HG02852 (cell line): ENCODE data around the gene RAB24.
A peak's percentile ranks its signal among the peaks of the same experiment; 100 is the strongest.
"Not testable (repeated sequence)": the region's sequence is repeated elsewhere in the genome, so short reads cannot be mapped to it uniquely, and the experiment has no call there.

Experiments used
- ATAC-seq: cut with Tn5 transposase; IDR thresholded peaks from one replicate; pipeline ENCODE4 v1.9.1; 2021; ENCODE audit warnings: mild to moderate bottlenecking, moderate library complexity; ENCODE audit not compliant: unreplicated experiment

RAB24 gene

DNA sequence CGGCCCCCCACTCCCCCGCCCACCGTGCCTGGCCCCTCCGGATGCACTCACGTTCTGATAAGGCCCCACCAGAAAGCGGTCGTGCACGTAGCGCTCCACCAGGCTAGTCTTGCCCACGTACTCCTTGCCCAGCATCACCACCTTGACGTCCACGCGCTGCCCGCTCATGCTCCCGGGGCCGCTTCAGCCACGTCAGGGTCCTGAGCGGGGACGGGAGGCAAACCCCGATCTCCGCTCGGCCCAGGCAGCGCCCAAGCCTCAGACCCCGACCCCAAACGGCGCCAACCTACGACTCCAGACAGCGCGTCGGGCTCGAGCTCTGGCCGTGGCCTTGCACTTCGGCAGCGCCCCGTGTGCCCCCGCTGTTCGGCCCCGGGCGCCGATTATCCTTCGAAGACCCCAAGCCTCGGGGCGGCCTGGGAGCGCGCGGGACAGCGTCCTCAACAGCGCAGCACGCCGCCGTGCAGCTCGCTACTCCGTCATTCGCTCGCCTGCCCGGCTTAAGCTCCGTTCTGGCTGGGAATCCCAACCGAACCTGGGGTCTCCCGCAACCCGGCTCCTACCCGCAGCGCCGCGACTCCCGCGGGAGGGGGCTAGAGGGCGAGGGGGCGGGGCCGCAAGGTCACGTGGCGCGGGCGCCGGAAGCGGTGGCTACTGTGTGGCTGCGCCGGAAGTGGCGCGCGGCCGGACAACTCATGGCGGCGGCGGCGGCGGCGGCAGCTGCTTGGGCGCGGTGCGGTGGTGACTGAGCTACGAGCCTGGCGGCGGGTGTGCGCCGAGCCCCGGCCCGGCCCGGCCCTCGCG lies at the start of gene RAB24, which contains the start of gene PRELID1:
Gene RAB24, minus strand, starts transcription at position 599 of the 804 bp plus-strand sequence. Its CDS starts 431 bp downstream, at position 168.
Gene PRELID1, plus strand, starts transcription at position 679 of the 804 bp plus-strand sequence. CDS start 187 bp downstream, outside the sequence.
- peak; percentile 64 for ATAC-seq

DNA sequence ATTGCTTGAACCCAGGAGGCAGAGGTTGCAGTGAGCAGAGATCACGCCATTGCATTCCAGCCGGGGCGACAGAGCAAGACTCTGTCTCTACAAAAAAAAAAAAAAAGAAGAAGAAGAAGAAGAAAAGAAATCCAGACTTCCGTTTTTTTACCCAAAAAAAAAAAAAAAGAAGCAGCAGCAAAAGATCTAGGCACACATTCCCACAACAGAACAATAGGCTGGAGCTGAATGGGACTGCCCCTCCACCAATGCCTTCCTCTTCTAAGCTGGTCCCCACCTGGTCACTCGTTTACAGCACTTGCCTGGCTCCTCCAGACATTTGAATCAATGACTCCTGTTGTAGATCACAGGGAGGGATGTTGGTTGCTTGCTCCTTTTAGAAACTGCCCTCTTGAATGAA lies 49.6 kb upstream of the RAB24 start:
- ATAC-seq = no peak

DNA sequence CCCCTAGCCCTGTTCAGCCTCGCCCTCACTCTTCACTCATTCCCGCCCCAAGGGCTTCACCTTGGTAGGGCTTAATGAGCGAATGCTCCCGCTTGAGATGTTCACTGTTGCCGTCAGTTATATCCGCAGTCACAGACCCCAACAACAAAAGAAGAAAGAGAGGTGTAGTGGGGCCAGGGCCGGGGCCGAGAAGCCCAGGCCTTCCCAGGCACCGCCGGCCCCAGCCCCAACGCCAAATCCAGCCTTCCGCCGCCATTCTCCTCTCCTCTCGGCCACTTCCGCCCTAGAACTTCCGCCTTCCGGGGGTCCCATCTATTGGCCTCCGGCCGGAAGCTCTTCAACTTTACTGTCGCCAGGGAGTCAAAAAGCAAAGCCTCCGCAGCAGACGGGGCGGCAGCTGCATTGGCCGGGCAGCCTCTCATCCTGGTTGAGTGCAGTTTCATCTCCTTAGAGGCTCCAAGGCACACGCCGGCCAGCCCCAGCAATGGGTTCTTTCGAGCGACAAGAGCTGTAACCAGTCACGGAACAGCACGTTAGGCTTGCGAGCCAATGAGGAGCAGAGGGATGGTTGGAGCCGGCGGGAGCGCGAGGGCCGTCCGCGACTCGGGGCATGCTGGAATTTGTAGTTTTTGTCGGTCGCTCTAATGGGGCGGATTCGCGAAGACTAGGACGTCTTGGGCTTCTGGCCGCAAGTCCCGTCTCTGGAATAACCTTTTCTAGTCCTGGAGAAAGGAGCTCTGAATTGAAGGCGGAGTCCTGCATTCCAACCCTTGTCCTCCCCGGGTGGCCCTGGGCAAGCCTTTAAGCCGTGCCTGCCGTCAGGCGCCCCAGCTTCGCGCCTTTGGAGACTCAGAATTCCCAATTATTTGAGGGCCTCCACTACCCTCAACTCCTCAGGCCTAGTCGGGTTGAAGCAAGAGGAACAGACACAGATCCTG lies 48.1 kb upstream of the RAB24 start, which contains the start of gene LMAN2:
Gene LMAN2, minus strand, starts transcription at position 277 of the 938 bp plus-strand sequence. Its CDS starts 21 bp downstream, at position 256.
- ATAC-seq = peak; percentile 91

DNA sequence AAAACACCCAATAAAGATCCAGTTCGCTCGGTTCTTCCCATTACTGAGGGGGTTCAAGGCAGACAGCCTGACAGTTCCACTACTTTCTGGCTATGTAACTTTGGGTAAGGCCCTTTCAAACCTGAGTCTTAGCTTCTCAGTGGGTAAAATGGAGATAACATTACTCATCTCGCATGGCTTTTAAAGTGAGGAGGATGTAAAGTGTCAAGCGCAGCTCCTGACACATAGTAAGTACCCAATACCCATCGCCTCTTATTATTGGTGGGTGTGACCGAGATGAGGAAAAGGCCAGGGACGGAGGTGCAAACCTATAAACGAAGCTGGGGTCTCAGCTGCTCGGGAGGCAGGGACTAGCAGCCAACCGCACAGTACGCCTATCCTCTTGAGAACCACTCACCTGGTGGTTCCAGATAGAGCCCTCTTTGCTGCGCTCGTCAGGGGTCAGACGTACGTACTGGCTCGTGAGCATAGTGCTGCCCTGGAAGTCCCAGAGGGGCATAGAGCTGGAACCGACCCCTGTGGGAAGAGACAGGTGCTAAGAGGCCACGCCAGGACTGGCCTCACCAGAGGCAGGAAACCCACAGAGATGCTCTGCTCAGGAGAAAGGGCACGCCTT lies 47.4 kb upstream of the RAB24 start:
- ATAC-seq = no peak

DNA sequence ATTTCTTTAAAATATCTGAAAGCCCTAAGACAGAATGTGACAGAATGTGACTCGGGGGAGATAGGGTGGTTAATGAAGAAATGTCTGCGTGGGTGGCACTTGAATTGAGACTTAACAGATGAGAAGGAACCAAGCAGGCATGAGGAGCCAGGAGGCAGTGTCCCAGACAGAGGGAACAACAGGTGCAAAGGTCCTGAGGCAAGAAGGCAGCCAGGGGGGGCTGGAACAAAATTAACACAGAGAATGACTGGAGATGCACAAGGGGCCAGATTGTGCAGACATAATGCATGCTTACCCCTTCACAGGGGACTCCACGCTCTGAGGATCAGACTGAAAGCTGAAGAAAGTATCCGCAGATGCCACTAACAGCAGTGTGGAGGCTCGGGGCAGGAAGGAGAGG lies 46.2 kb upstream of the RAB24 start:
- no peak for ATAC-seq

DNA sequence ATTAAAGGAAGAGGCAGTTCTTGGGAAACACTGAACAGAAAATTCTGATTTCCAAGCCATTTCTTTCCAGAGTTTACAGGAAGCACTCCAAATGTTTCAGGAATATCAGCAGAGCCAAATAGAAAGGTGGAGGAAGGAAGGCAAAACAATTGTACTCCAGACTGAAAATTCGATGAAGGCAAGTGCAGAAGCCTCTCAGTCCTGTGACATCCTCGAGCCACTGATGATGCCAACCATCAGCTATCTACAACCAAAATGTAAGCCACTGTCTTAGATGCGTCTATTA lies 45.8 kb upstream of the RAB24 start:
- no peak for ATAC-seq

DNA sequence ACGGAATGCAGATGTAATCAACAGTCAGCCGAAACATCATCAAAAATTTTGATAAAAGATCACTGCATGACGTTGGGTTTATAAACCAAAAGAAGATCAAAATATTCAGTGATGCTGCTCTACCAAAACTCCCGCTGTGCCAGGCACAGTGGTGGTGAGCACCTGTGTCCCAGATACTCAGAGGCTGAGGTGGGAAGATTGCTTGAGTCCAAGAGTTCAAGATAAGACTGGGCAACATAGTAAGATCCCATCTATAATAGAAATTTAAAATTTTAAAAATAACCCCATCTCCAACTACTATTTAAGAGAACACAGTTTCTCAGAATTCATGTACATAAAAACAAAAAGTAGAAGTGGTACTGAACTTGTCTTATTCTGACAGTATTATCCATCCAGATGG lies 44.2 kb upstream of the RAB24 start:
- no peak for ATAC-seq

DNA sequence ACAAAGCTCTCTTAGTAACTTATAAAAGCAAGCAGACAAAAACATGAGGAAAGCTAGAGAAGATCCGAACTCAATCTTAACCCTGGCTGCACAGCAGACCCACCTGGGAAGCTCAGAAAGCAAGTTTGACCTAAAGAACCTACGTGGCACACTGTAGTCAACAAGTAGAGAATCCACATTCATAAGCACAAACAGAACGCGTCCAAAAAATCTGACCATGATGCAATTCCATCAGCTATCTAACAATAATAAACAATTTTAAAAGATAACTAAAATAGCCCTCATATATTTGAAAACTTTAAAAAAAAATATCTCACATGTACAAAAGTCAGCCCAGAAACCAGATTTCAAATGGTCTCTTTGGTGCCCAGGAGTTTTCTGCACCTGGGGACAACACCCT lies 43.3 kb upstream of the RAB24 start:
- ATAC-seq = no peak

DNA sequence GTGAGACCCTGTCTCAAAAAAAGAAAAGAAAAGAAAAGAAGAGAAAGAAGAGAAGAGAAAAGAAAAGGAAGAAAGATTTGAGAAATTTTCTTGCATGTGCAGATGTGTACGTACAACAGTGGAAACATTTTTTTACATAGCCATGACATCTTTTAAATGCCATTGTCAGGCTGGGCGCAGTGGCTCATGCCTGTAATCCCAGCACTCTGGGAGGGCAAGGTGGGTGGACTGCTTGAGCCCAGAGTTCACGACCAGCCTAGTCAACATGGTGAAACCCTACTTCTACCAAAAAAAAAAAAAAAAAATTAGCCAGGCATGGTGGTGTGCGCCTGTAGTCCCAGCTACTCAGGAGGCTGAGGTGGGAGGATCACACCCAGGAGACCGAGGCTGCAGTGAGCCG lies 41.4 kb upstream of the RAB24 start:
- no peak for ATAC-seq

DNA sequence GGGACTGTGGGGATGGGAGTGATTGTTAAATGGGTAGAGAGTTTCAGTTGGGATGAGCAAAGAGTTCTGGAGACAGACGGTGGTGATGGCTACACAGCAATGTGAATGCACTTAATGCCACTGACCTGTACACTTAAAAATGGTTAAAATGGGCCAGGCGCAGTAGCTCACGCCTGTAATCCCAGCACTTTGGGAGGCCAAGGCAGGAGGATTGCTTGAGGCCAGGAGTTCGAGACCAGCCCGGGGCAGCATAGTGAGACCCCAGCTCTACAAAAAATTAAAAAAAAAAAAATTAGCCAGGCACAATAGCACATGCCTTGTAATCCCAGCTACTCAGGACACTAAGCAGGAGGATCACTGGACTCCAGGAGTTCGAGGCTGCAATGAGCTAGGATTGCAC lies 40.3 kb upstream of the RAB24 start:
- ATAC-seq = no peak

DNA sequence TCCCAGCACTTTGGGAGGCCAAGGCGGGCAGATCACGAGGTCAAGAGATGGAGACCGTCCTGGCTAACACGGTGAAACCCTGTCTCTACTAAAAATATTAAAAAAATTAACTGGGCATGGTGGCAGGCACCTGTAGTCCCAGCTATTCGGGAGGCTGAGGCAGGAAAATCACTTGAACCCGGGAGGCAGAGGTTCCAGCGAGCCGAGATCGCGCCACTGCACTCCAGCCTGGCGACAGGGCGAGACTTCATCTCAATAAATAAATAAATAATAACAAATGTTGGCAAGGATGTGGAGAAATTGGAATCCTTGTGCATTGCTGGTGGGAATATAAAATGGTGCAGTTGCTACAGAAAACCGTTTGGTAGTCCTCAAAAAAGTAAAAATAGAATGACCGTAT lies 39.5 kb upstream of the RAB24 start:
- ATAC-seq = not testable (repeated sequence)

DNA sequence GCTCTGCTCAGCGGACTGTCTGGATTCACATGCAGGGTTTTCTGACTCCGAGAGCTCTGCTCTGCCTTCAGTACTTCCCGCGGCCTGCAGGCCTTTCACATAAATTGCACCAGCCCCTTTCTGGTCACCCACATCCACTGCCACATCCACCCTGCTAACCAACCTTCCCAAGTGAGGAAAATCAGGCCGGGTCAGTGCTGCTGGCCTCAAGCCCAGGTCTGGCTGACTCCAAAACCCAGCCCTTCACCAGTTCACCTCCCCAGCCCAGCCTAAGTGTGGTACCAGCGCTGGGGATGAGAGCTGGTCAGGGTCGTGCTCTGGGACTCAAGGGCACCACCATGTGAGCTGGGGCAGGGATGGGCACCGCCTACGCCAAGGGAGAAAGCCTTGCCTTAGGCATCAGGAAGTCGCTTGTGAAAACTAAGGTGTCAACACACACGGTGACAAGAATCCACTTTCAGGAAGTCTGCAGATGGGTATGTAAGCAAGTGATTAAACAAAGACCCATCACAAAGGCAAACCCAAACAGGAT lies 35.7 kb upstream of the RAB24 start:
- ATAC-seq = no peak

DNA sequence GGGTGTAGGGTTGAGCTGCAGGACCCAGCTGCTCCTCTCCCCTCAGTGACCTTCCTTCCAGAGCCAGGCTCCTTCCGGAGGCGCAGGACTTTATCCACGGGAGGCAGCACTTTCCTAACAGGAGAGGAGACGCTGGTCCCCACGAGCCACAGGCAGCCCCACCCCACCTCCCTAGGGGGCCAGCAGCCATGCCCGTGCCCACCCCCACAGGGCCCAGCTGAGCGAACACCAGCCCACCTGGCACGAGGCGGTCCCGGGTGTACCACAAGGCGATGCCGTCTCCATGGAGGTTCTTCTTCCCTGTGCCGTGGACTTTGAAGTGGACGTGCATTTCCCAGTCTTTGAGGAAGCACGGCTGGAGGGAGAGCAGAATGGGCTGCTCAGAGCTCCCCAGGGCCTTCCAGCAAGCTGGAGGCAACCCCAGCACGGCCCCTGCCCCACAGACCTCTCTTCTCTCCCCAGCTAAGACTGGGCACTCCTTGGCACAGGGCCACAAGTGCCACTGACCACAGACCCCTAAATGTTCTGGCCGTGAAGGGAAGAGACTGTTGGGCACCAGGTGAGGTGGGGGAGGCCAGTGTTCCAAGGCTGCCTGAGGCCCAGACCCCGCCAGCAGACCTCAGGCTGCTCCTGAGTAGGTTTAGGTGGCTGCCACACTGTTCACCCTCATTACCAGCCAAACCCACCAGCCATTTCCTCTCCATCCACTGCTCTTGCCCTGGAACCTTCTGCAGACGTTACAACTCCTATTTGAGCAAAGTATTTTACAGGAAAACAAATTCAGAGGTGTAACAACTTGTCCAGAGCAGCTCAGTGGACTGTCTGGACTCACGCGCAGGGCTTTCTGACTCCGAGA lies 35.0 kb upstream of the RAB24 start:
- ATAC-seq = no peak

DNA sequence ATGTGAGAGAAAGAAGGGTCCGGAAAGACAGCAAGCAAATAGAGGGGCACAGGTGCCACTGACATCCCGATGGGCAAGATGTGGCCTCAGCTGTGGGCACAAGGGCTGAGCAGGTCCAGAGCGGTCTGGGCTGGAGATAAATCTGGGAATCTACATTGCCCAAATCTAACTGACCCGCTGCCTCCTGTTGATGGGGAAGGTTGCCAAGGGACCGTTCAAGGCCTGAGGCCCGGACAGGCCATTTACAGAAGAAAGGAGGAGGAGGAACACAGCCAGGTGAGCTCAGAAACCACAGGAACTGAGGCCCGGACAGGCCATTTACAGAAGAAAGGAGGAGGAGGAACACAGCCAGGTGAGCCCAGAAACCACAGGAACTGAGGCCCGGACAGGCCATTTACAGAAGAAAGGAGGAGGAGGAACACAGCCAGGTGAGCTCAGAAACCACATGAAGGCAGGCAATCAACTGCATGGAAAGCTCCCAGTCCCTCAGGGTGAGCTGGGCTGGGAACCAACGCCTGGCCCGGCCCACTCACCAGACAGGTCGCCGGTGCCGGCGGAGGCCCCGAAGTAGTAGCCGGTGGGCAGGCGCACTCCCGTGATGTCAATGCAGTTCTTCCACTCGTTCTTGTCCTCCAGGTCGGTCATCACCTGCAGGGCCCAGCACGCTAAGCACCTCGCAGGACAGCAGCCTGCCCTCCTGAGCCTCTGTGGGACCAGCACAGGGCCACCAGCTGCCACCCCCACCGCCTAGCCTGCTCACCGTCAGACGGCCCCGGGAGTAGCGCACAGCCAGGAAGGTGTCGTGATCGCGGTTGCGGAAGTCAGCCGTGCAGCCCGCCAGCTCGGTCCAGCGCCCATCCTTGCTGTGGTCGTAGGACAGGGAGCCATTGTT lies 33.3 kb upstream of the RAB24 start:
- ATAC-seq = no peak

DNA sequence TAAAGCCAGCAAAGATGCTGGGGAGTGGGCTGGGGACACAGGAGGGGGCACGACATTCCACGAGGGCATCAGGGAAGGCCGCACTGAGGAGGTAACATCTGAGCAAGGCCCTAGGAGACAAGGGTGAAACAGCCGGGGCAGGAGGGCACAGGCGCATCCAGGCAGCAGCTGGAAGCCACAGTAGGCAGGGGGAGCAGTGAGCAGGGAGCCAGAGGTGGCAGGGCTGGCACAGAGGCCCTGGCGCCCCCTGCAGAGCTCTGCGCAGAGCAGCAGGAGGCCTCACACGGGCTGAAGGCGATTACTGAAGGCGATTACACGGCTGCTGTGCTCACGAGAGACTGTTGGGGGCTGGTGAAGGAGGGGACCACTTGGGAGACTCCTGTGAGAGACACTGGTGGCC lies 32.6 kb upstream of the RAB24 start:
- ATAC-seq = no peak

DNA sequence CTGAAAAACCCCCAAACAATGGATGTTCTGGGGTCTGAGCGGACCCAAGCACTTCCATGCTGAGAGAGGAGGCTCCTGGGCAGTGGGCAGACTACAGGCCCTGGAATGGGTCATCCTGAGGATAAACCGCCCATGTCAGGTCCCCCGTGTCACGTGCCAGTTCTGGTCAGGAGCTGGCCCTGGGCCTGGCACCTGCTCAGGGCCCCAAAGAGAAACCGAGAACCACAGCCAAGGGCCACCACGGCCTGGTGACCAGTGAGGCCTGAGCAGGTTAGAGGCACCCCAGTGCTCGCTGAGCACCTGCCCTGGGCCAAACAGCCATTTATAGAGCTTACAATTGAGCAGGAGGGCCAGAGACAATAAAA lies 32.2 kb upstream of the RAB24 start:
- no peak for ATAC-seq

DNA sequence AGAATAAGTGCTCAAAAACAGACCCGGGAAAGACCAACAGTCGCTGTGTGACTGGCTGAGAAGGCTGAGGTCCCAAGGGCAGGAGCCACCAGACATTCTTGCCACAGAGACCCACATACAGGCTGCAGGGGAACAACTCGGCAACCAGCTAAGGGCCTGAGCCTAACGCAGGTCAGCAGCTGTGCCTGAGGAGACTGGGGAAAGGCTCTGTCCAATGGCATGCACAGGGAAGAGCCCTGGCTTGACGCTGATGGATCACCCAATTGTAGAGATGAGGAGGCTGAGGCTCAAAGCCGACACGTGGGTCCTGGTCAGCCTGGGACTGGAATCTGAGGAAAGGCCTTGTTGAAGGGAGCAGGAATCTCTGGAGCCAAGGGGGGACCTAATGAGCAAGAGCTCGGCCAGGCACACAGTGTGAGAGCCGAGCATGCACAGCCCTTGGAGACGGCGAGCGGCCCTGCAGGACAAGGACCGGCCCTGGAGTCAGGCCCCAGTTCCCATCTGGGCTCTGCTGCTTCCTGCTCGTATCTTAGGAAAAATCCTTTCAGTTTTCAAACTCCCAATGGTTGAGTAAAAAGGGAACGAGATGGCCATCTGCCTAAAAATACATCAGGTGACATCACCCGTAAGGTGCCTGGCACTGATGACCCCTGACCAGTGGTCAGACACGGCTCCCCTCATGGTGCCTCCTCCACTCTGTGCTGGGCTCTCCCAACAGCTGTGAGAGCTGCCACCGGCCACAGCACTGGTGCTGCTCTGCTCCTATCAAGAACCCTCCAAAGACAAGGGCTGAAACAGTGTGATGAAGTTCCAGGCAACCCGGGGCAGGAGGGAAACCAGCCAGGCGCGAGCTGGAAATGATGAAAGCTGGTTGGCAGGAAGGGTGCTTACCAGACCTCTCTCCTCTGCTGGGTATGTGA lies 31.5 kb upstream of the RAB24 start:
- no peak for ATAC-seq

DNA sequence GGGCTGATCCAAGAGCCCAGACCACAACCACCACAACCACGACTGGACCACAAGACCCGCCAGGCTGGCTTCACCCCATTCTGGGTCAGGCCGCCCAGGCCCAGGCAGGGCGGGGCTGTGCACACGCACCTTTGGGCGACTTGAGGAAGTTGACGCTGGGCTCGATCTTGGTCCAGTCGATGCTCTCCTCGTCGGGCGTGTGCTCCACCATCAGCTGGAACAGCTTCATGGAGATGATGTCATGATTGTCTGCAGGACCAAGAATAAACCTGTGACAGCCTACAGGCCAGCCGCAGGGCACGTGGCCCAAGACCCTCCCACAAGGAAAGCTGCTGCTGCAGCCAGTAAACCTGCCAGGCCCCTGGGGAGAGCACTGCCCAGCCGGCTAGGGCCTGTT lies 30.6 kb upstream of the RAB24 start:
- no peak for ATAC-seq
